Pancreas (tissue), 10 donors: Measurements from ENCODE around the gene FILIP1L. TPM values are rescaled to one million over a fixed set of nuclear protein-coding genes. Genes with fewer than 3 reads are reported as not detected.

Experiments
- ATAC-seq, 4 donors: fragments of 200-7000 bp; cut with Tn5 transposase; one replicate each; pipeline versions ENCODE4 v1.8.0 to v1.9.1; 2020; ENCODE audit warnings: mild to moderate bottlenecking in 4 of 4, moderate library complexity in 4 of 4
- DNase-seq, 6 donors: peaks; one replicate each; pipeline ENCODE4 v3.0.0-alpha.2; 2020
- FAIRE-seq: peaks from 2 replicates; lab custom pipeline; 2012; peaks lifted over from hg19 to GRCh38; lab: Jason Lieb, UNC
- H3K27ac ChIP-seq, 4 donors: fragments of 200-600 bp; sonication (generic); 1 replicate in 3 of 4; 2 replicates in 1 of 4; pipeline versions ENCODE4 v1.5.0 to v1.8.0; 2020
- H3K27me3 ChIP-seq, 4 donors: fragments of 200-600 bp; one replicate each; pipeline ENCODE4 v1.8.0; 2021
- H3K36me3 ChIP-seq, 3 donors: fragments of 200-600 bp; sonication (generic) in 1 of 3; one replicate each; pipeline versions ENCODE4 v1.5.0 to v1.8.0; 2020 to 2021
- H3K4me1 ChIP-seq, 3 donors: fragments of 200-600 bp; one replicate each; pipeline ENCODE4 v1.8.0; 2021
- H3K4me3 ChIP-seq, 4 donors: fragments of 200-600 bp; sonication (generic) in 2 of 4; one replicate each; pipeline versions ENCODE4 v1.5.0 to v1.8.0; 2020 to 2021
- H3K9me3 ChIP-seq, 4 donors: fragments of 200-600 bp; one replicate each; pipeline ENCODE4 v1.8.0; 2021
- CTCF ChIP-seq, 4 donors: fragments of 200-600 bp; sonication (generic) in 3 of 4; IDR thresholded peaks; one replicate each; pipeline versions ENCODE4 v1.5.0 to v1.8.0; 2021; ENCODE audit warnings: antibody characterized with exemption in 4 of 4
- WGBS, 2 donors: extraction: QIAGEN DNeasy Blood & Tissue Kit; methylation state at CpG; one replicate each; pipeline ENCODE4 v1.1.7; 2013; 5-methylcytosine and 5-hydroxymethylcytosine counted together
- intact Hi-C, 3 donors: fragments of 100-400 bp; cut with DNase I; formaldehyde crosslinking; loops; one replicate each; pipeline versions ENCODE4 v1.11.1 to v1.14.2; 2022
- polyA plus RNA-seq, 2 donors: library from polyadenylated mRNA; stranded (reverse); fragments of 200-250 nt; gene quantifications; one replicate each; pipeline ENCODE4 v1.2.3, GENCODE V29; 2013
- total RNA-seq, 6 donors: library from RNA; stranded (reverse); fragmentation: NEBNext Ultra II Directional in 4 of 6; extraction: Animal tissue kit (Norgen Biotek cat#: 25700) in 4 of 6; gene quantifications; one replicate each; pipeline versions ENCODE4 v1.2.1 to v1.2.4, GENCODE V29; 2021 to 2023
- donor health status: healthy with polysubstance abuse.
- donor health status: DM: no; HTN: no; CAD: no; lungs with moderate emphysema.
- donor health status: DM: no; HTN: no; CAD: no.
- donor health status: control.
- donor health status: control.
- donor health status: Bipolar disorder and iron deficiency.
- donor health status: DM: yes; HTN: yes; CAD: no.
- donor health status: DM: no; HTN: no; CAD: no.
- donor health status: DM: no; HTN: no; CAD: no.
- donor health status: DM: yes; HTN: yes; CAD: no.

FILIP1L gene
- total and polyA plus RNA-seq, 8 donors, result 12.5 to 37.7 (median 15.8) TPM

- ATAC-seq, result peak; percentile 91 to 96 (median 92)
- no peak for FAIRE-seq
- intact Hi-C loops, result no loop called here
- Histone ChIP-seq H3K4me1 (peaks cover 0 to 7% (median 7%) of the 10 kb centered on the region in 3 donors), H3K4me3 (peak overlapping the region; percentile 19 to 66 (median 48)), H3K27ac (peak overlapping the region; percentile 74 to 89 (median 83)), H3K36me3 (no peaks in the 10 kb centered on the region), H3K27me3 (no peaks in the 10 kb centered on the region), H3K9me3 (no peaks in the 10 kb centered on the region)
- TF ChIP-seq CTCF (IDR thresholded peaks at IDR 0.05), result no peak
- WGBS, 2 donors, result 2 to 3% methylated on average over 60 to 63 of the region's 63 CpGs
- peak; percentile 72 to 91 (median 76) for DNase-seq
Measured at GRCh38 chr3:99875929-99876841, 238.1 kb downstream of the FILIP1L start.

- DNase-seq (no peak), ATAC-seq (peak; percentile 32 to 63 (median 54)), FAIRE-seq (no peak)
- WGBS, 2 donors, result 0 to 3% methylated on average over 6 of the region's 6 CpGs
- peaks cover 0 to 10% (median 7%) of the 10 kb centered on the region in 3 donors for H3K4me1 ChIP-seq
- no peaks in the 10 kb centered on the region for H3K27me3 ChIP-seq
- intact Hi-C loops, result no loop called here
- TF ChIP-seq CTCF (IDR thresholded peaks at IDR 0.05), result no peak
- peak overlapping the region; percentile 19 to 66 (median 48) for H3K4me3 ChIP-seq
- H3K27ac ChIP-seq, result peak overlapping the region; percentile 74 to 89 (median 83)
- H3K9me3 ChIP-seq, result no peaks in the 10 kb centered on the region
- H3K36me3 ChIP-seq, result no peaks in the 10 kb centered on the region
Measured at GRCh38 chr3:99875581-99875928, 238.7 kb downstream of the FILIP1L start.

- FAIRE-seq, result no peak
- H3K9me3 ChIP-seq, result no peaks in the 10 kb centered on the region
- 67 to 75% methylated on average over 3 of the region's 3 CpGs for WGBS, 2 donors
- intact Hi-C loops, result no loop called here
- peaks cover 0 to 10% (median 7%) of the 10 kb centered on the region in 3 donors for H3K4me1 ChIP-seq
- ATAC-seq, result no peak
- H3K27me3 ChIP-seq, result no peaks in the 10 kb centered on the region
- H3K36me3 ChIP-seq, result no peaks in the 10 kb centered on the region
- peak overlapping the region in 3 of 4 donors; percentile 39 to 66 (median 58) for H3K4me3 ChIP-seq
- H3K27ac ChIP-seq, result peak overlapping the region in 2 of 4 donors; percentile 86 to 89
- no peak for TF ChIP-seq CTCF (IDR thresholded peaks at IDR 0.05)
- no peak for DNase-seq
Measured at GRCh38 chr3:99874237-99875002, 239.9 kb downstream of the FILIP1L start.

GRCh38 chr3:99873269-99874102, 240.8 kb downstream of the FILIP1L start:
- no peak for DNase-seq
- no peak for ATAC-seq
- peak overlapping the region in 3 of 4 donors; percentile 5 to 66 (median 58) for H3K4me3 ChIP-seq
- 22 to 31% methylated on average over 2 of the region's 2 CpGs for WGBS, 2 donors
- FAIRE-seq, result no peak
- H3K36me3 ChIP-seq, result no peaks in the 10 kb centered on the region
- intact Hi-C loops, result no loop called here
- no peaks in the 10 kb centered on the region for H3K27me3 ChIP-seq
- no peak for TF ChIP-seq CTCF (IDR thresholded peaks at IDR 0.05)
- peaks cover 0 to 10% (median 7%) of the 10 kb centered on the region in 3 donors for H3K4me1 ChIP-seq
- H3K27ac ChIP-seq, result peak overlapping the region in 2 of 4 donors; percentile 86 to 89
- no peaks in the 10 kb centered on the region for H3K9me3 ChIP-seq
